ENCODE data around the gene ZBTB22. TPM values are rescaled to one million over a fixed set of nuclear protein-coding genes. Genes with fewer than 3 reads are reported as not detected.

ZBTB22 gene
- total and polyA plus RNA-seq, 12 donors, result 13.0 to 40.3 (median 20.3) TPM

DNA sequence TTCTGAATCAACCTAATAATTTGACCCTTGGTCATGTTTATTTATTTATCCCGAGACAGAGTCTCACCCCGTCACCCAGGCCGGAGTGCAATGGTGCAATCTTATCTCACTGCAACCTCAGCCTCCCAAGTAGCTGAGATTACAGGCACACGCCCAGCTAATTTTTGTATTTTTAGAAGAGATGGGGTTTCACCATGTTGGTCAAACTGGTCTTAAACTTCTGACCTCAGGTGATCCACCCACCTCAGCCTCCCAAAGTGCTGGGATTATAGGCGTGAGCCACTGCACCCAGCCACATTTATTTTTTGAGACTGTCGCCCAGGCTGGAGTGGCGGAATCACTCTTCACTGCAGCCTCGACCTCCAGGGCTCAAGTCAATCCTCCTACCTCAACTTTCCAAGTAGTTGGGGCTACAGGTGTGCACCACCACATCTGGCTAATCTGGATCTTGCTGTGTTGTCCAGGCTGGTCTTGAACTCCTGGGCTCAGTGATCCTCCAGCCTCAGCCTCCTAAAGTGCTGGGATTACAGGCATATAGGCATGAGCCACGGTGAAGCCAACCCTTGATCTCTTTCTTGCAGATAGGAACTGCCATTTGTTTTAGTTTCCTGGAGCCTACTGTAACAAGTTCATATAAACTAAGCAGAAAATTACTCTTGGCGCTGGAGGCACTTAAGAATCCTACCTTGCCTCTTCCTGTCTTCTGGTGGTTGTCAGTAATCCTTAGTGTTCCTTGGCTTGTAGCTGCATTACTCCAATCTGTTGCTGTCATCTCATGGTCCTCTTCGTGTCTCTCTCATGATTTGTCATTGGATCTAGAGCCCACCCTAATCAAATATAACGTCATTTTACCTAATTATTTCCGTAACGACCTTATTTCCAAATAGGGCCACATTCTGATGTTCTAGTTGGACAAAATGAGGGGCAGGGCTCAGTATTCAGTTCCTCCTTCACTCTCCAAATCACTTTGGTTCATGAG, 43.3 kb downstream of the ZBTB22 start:
- peaks cover 0 to 39% of the 10 kb centered on the region in 2 donors for H3K36me3 ChIP-seq (replicated peaks in 1 of 2)
- no peaks in the 10 kb centered on the region for H3K27me3 ChIP-seq
- no peaks in the 10 kb centered on the region for H3K9me3 ChIP-seq (replicated peaks in 1 of 3)
- intact Hi-C loops (cut with DNase I), result no loop called here
- 56 to 74% (median 67%) methylated on average over 12 to 14 of the region's 14 CpGs for WGBS, 4 donors
- H3K4me3 ChIP-seq, result no peak overlapping the region
- H3K27ac ChIP-seq, result no peak overlapping the region
- peaks cover 22 to 65% of the 10 kb centered on the region in 2 donors for H3K4me1 ChIP-seq (replicated peaks in 1 of 2)
- no peak for DNase-seq
- TF ChIP-seq, protein P1, sequence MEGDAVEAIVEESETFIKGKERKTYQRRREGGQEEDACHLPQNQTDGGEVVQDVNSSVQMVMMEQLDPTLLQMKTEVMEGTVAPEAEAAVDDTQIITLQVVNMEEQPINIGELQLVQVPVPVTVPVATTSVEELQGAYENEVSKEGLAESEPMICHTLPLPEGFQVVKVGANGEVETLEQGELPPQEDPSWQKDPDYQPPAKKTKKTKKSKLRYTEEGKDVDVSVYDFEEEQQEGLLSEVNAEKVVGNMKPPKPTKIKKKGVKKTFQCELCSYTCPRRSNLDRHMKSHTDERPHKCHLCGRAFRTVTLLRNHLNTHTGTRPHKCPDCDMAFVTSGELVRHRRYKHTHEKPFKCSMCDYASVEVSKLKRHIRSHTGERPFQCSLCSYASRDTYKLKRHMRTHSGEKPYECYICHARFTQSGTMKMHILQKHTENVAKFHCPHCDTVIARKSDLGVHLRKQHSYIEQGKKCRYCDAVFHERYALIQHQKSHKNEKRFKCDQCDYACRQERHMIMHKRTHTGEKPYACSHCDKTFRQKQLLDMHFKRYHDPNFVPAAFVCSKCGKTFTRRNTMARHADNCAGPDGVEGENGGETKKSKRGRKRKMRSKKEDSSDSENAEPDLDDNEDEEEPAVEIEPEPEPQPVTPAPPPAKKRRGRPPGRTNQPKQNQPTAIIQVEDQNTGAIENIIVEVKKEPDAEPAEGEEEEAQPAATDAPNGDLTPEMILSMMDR (IDR thresholded peaks at IDR 0.05), result no peak
- TF ChIP-seq POLR2A (IDR thresholded peaks at IDR 0.05), result no peak

DNA sequence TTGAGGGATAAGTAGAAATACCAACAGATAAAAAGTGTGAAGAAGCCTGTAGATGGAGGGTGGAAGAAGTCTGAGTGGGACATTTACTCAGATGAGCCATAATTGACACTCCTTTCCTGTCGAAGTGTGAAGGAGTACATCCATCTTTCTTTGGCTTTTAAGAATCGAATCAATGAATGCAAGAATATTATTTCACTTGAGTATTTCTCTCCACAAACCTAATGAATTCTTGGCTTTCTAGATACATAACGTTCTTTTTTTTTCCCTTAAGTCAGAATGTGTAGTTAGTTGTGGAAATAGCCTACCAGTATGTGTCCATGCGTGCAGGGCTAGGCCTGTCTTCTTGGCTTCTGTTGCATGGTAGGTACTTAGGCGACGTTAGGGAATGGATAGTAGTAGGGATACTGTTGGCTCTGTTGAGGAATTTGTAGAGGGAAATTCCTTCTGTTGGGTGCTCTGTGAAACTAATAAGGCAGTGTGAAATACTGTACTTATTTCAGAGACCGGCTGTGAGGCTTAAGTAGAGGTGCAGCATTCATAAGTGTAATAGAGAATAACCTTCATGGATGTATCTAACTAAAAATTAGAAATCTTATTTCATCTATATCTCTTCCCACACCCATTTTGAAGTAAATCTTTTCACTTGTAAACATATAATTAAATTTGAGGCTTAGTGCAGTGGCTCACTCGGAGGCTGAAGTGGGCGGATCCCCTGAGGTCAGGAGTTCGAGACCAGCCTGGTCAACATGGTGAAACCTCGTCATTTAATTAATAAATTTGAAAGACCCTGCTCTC, 44.2 kb downstream of the ZBTB22 start:
- WGBS, 4 donors, result 58 to 69% (median 65%) methylated on average over 11 of the region's 11 CpGs
- intact Hi-C loops (cut with DNase I), result no loop called here
- H3K27ac ChIP-seq, result peak overlapping the region in 1 of 5 donors; percentile 98
- H3K36me3 ChIP-seq (replicated peaks in 1 of 2), result peaks cover 0 to 44% of the 10 kb centered on the region in 2 donors
- H3K4me1 ChIP-seq (replicated peaks in 1 of 2), result peaks cover 22 to 65% of the 10 kb centered on the region in 2 donors
- peak overlapping the region in 2 of 4 donors; percentile 89 to 94 for H3K4me3 ChIP-seq
- TF ChIP-seq, protein P1 (IDR thresholded peaks at IDR 0.05), result no peak
- no peak for TF ChIP-seq POLR2A (IDR thresholded peaks at IDR 0.05)
- DNase-seq, result no peak
- H3K9me3 ChIP-seq (replicated peaks in 1 of 3), result no peaks in the 10 kb centered on the region
- H3K27me3 ChIP-seq, result no peaks in the 10 kb centered on the region

GRCh38 chr6:33272275-33273128, 45.0 kb downstream of the ZBTB22 start:
- H3K36me3 ChIP-seq (replicated peaks in 1 of 2), result peaks cover 0 to 53% of the 10 kb centered on the region in 2 donors
- H3K9me3 ChIP-seq (replicated peaks in 1 of 3), result no peaks in the 10 kb centered on the region
- H3K27me3 ChIP-seq, result no peaks in the 10 kb centered on the region
- H3K4me1 ChIP-seq (replicated peaks in 1 of 2), result peaks cover 22 to 61% of the 10 kb centered on the region in 2 donors
- peak overlapping the region in 4 of 5 donors; percentile 90 to 98 (median 93) for H3K27ac ChIP-seq
- H3K4me3 ChIP-seq, result peak overlapping the region; percentile 15 to 94 (median 74)
- DNase-seq, result peak in 1 of 7 donors; percentile 24
- intact Hi-C loops (cut with DNase I), result no loop called here
- WGBS, 4 donors, result 9 to 18% (median 14%) methylated on average over 14 to 22 of the region's 22 CpGs
- TF ChIP-seq, protein P1 (IDR thresholded peaks at IDR 0.05), result no peak
- TF ChIP-seq POLR2A (IDR thresholded peaks at IDR 0.05), result no peak
